ENCODE measurements around the gene CCDC126.
A peak's percentile ranks its signal among the peaks of the same experiment; 100 is the strongest.

The CCDC126 gene

GRCh38 chr7:23597094-23598091 is at the start of gene CCDC126 (continued):
- TF ChIP-seq PBX3 (CRISPR knock-in tag; IDR thresholded peaks at IDR 0.05) (no peak; the same call in none of the 2 replicates), ZNF544 (tag by site-specific recombination; IDR thresholded peaks at IDR 0.05) (no peak), ZNF561 (tag by site-specific recombination; IDR thresholded peaks at IDR 0.05; ENCODE audit: borderline replicate concordance) (0 out of 2 replicates have a peak, but pooled peaks have one; percentile 31), ZNF76 (tag by site-specific recombination; IDR thresholded peaks at IDR 0.05; ENCODE audit: borderline replicate concordance, low read depth) (peak; percentile 91), ZNF184 (tag by site-specific recombination; IDR thresholded peaks at IDR 0.05) (no peak), ZBTB48 (tag by site-specific recombination; IDR thresholded peaks at IDR 0.05) (peak; percentile 65), ZBTB8A (tag by site-specific recombination; IDR thresholded peaks at IDR 0.05) (peak; percentile 39; the same call in 1 of the 2 replicates), ZFP69B (tag by site-specific recombination; IDR thresholded peaks at IDR 0.05) (peak; percentile 54; the same call in 1 of the 2 replicates), SALL2 (tag by site-specific recombination; IDR thresholded peaks at IDR 0.05; ENCODE audit: borderline replicate concordance) (no peak), ZNF670 (tag by site-specific recombination; IDR thresholded peaks at IDR 0.05; ENCODE audit: low read depth) (no peak), ZNF600 (tag by site-specific recombination; IDR thresholded peaks at IDR 0.05) (peak; percentile 93), ZNF513 (tag by site-specific recombination; IDR thresholded peaks at IDR 0.05) (no peak), ZNF777 (tag by site-specific recombination; IDR thresholded peaks at IDR 0.05; ENCODE audit: borderline replicate concordance) (no peak), ZEB2 (tag by site-specific recombination; IDR thresholded peaks at IDR 0.05) (peak; percentile 72), GLI2 (tag by site-specific recombination; IDR thresholded peaks at IDR 0.05; ENCODE audit: borderline replicate concordance, low read depth) (no peak), ZNF692 (tag by site-specific recombination; IDR thresholded peaks at IDR 0.05) (peak; percentile 64), KLF16 (tag by site-specific recombination; IDR thresholded peaks at IDR 0.05) (peak; percentile 64), ZFHX2 (tag by site-specific recombination; conservative IDR thresholded peaks at IDR 0.05) (peak; percentile 84), ZNF133 (tag by site-specific recombination; IDR thresholded peaks at IDR 0.05) (no peak; the same call in 1 of the 2 replicates), ZNF830 (tag by site-specific recombination; IDR thresholded peaks at IDR 0.05; ENCODE audit: low read depth) (no peak), ZIC2 (tag by site-specific recombination; IDR thresholded peaks at IDR 0.05) (peak; percentile 55), ZNF707 (tag by site-specific recombination; IDR thresholded peaks at IDR 0.05) (no peak), SP3 (tag by site-specific recombination; IDR thresholded peaks at IDR 0.05) (peak; percentile 86), ZNF664 (tag by site-specific recombination; IDR thresholded peaks at IDR 0.05) (no peak), ZSCAN30 (tag by site-specific recombination; IDR thresholded peaks at IDR 0.05) (peak; percentile 77; the same call in 1 of the 2 replicates), ZNF660 (tag by site-specific recombination; IDR thresholded peaks at IDR 0.05) (peak; percentile 21; the same call in 1 of the 2 replicates), ZNF335 (tag by site-specific recombination; conservative IDR thresholded peaks at IDR 0.05) (peak; percentile 66)
- TF ChIP-seq, protein P1, sequence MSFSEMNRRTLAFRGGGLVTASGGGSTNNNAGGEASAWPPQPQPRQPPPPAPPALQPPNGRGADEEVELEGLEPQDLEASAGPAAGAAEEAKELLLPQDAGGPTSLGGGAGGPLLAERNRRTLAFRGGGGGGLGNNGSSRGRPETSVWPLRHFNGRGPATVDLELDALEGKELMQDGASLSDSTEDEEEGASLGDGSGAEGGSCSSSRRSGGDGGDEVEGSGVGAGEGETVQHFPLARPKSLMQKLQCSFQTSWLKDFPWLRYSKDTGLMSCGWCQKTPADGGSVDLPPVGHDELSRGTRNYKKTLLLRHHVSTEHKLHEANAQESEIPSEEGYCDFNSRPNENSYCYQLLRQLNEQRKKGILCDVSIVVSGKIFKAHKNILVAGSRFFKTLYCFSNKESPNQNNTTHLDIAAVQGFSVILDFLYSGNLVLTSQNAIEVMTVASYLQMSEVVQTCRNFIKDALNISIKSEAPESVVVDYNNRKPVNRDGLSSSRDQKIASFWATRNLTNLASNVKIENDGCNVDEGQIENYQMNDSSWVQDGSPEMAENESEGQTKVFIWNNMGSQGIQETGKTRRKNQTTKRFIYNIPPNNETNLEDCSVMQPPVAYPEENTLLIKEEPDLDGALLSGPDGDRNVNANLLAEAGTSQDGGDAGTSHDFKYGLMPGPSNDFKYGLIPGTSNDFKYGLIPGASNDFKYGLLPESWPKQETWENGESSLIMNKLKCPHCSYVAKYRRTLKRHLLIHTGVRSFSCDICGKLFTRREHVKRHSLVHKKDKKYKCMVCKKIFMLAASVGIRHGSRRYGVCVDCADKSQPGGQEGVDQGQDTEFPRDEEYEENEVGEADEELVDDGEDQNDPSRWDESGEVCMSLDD (tag by site-specific recombination; IDR thresholded peaks at IDR 0.05) = no peak
- TF ChIP-seq, protein P2, sequence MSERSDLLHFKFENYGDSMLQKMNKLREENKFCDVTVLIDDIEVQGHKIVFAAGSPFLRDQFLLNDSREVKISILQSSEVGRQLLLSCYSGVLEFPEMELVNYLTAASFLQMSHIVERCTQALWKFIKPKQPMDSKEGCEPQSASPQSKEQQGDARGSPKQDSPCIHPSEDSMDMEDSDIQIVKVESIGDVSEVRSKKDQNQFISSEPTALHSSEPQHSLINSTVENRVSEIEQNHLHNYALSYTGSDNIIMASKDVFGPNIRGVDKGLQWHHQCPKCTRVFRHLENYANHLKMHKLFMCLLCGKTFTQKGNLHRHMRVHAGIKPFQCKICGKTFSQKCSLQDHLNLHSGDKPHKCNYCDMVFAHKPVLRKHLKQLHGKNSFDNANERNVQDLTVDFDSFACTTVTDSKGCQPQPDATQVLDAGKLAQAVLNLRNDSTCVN (tag by site-specific recombination; optimal IDR thresholded peaks at IDR 0.05) = peak; percentile 87
- TF ChIP-seq, protein P3, sequence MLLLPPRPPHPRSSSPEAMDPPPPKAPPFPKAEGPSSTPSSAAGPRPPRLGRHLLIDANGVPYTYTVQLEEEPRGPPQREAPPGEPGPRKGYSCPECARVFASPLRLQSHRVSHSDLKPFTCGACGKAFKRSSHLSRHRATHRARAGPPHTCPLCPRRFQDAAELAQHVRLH (tag by site-specific recombination; IDR thresholded peaks at IDR 0.05) = peak; percentile 95
